GM19452 (cell line): ENCODE results near the gene WDR90.

Experiments used
- ATAC-seq: cut with Tn5 transposase; IDR thresholded peaks from one replicate; pipeline ENCODE4 v1.9.1; 2021; ENCODE audit not compliant: unreplicated experiment

WDR90 gene

DNA sequence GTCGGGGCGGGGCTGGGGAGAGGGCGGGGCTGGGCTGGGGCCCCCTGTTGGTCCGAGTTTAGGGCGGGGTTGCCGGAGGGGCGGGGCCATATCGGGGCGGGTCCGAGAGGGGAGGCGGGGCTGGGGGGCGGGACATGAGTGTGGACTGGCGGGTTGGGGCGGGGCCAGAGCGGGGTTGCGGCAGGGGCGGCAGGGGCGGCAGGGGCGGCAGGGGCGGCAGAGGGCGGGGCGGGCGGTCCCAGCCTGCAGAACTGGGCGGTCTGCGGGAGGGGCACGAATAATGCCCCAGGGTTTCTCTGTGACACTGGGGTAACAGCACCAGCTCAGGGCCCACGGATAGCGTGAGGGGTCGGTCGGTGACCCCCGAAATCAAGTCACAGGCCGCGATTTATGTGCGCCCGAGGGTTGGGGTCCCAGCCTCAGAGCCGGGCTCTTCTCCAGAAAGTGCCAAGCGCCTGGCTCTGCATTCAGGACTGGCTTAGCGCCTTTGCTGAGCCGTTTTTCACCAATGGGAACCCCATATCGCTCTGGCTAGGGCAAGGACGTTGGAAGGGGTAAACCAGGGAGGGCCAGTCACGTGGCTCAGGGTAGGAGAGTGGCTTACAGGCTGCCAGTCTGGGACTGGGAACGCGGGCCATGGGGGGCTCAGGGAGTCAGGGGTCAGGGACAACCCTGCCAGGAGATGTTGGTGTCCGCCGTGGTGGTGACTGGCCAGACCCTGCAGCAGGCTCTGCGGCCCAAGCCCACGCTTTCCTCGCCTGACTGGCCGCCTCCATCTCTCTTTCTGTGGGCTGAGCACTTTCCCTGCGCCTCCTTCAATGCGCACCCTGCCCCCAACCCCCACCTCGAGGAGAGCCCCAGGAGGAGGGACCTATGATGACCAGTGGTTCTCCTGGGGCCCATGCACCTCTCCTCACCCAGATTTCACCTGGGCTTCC lies 11.8 kb upstream of the WDR90 start:
- no peak for ATAC-seq

DNA sequence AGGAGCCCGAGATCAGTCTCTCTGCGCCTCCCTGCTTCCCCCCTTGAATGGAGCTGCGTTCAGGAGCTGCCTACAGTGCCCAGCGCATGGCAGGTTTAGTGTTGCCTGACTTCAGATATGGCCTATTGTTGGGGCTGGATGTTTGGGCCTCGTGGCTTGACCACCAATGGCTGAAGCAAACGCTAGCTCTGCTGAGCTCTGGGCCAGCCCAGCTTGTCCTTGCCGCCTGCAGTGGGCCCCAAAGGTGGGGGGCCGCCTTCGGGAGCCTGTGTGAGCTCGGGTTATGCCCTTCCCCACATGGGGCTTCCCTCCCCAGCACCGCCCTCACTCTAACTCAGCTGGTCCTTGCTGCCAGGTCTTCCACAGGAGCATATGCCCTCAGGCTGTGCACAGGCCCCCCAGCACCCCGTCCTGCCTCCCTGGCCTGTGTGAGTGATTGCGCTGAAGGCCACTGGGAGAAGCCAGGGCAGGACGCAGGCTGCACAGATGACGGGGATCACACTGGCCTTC lies 11.1 kb upstream of the WDR90 start:
- no peak for ATAC-seq

DNA sequence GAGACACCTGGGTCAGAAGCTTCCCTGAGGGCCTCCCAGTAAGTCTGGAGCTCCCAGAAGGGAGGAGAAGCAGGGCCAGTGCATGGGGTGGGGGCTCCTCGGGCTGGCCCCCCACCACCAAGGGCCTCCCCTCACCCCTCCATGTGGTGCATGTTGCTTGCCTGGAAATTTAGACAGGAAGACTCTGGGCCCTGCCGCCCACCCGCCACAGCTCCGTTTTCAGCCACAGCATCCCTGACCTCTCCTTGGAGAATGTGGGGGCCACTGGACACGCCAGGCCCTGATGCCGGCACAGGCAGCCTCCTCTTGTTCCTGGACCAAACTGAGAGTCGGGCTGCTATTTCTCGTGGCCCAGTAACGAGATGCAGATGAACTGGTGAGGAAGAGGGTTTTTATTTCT lies 10.3 kb upstream of the WDR90 start:
- no peak for ATAC-seq

DNA sequence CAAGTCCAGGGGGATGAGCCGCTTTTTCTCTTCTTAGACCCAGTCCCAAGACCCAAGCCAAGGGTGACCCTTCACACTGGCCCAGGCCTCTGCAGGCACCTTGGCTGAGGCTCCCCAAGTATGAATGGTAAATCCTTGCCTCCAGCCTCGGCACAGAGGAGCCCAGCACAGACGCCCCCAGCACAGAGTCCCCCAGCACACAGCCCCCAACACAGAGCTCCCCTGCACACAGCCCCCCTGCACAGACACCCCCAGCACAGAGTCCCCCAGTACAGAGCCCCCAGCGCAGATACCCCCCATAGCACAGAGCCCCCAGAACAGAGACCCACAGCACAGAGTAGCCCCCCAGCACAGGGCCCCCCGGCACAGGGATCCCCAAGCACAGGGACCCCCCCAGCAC lies 8.6 kb upstream of the WDR90 start:
- ATAC-seq = no peak

DNA sequence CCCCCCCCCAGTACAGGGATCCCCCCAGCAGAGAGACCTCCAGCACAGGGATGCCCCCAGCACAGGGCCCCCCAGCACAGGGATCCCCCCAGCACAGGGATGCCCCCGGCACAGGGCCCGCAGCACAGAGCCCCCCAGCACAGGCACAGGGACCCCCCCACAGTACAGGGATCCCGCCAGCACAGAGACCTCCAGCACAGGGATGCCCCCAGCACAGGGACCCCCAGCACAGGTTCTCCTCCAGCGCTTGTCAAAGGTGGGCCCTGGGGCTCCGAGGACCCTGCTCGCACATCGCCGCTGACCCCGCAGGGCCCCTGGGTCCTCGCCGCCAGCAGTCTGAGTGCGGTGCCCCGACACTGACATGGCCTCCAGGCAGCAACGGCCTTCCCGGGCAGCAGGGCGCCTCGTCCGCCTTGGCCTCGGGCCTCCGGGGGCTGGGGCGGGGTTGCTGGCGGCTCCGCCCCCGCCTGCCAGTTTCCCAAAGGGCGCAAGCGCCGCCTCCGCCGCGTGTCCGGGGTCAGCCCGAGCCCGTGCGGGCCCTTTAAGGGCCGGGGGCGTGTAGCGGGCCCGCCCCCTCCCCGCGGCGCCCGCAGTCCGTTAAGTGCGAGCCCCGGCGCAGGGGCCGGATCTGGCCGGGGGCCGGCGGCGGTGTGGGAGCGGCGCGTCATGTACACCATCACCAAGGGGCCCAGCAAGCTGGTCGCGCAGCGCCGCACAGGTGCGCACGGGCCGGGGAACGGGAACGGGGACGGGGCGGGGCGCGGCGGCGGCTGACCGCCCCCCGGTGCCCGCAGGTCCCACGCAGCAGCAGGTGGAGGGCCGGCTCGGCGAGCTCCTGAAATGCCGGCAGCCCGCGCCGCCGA lies 7.6 kb upstream of the WDR90 start, which contains the start of gene MCRIP2:
MCRIP2 (plus strand) TSS at position 503 of the 863 bp plus-strand sequence; CDS start at position 667, 164 bp downstream.
- peak; percentile 47 for ATAC-seq

DNA sequence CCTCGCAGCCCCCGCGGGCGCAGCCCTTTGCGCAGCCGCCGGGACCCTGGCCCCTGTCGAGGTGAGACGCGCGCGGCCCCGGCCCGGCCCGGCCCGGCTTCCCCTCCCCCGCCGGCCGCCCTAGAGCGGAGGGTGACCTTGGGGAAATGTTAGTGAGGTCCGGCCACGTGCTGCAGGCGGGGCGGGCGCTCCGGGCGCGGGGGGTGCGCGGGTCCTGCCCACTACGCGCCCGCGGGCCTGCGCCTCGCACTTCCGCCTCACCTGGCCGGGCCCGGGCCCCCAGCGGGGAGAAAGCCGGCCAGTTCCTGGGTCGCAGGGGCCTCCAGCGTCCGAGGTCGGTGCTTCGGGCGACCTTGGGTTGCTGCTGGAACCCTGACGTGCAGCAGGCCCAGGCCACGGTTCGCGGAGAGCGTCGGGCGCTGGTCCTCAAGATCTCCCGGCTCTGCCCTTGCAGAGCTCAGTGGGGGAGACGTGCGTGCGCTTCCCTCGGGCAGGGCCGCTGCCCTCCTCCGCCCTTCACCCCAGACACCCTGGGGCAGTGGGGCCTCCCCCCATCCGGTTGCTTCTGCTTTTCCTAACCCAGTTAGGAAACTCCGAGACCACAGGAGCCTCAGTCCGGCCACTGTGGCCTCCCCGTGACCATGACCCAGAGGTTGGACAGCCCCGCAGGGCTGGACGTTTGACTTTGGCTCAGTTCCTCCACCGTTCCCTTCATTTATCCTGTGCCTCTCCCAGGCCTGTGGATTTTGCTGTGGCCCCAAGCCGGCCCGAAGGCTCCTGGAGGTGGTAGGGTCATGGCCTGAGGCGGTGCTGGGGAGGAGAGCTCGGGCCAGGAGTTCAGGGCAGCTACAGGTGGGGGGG lies 6.7 kb upstream of the WDR90 start:
- peak; percentile 32 for ATAC-seq

DNA sequence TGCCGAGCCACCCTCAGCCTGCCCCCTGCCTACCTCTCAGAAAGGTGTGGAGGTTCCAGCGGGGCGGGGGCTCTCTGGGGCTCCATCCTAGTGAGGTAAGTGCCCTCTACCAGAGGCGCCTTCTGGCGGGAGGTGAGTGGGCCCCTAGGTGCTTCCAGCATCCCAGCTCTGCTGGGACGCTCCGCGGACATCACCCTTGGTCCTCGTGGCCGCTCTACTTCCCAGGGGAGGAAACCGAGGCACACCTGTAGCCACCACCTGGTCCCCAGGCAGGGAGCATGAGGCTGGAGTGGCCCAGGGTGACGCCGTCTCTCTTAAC lies 6.2 kb upstream of the WDR90 start:
- no peak for ATAC-seq

DNA sequence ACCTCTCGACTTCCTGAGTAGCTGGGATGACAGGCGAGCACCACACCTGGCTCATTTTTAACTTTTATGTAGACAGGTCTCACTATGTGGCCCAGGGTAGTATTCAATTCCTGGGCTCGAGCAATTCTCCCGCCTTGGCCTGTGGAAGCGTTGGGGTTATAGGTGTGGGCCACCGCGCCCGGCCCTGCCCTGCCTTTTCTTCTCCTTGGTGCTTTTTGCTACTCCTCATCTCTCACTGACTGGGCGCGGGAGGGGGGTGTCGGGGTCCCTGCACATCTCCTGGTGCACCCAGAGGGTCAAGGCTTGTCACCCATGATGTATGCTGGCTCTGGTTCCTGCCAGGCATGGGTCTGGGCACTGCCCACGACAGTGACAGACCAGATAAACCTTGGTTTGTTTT lies 4.6 kb upstream of the WDR90 start:
- ATAC-seq = no peak

DNA sequence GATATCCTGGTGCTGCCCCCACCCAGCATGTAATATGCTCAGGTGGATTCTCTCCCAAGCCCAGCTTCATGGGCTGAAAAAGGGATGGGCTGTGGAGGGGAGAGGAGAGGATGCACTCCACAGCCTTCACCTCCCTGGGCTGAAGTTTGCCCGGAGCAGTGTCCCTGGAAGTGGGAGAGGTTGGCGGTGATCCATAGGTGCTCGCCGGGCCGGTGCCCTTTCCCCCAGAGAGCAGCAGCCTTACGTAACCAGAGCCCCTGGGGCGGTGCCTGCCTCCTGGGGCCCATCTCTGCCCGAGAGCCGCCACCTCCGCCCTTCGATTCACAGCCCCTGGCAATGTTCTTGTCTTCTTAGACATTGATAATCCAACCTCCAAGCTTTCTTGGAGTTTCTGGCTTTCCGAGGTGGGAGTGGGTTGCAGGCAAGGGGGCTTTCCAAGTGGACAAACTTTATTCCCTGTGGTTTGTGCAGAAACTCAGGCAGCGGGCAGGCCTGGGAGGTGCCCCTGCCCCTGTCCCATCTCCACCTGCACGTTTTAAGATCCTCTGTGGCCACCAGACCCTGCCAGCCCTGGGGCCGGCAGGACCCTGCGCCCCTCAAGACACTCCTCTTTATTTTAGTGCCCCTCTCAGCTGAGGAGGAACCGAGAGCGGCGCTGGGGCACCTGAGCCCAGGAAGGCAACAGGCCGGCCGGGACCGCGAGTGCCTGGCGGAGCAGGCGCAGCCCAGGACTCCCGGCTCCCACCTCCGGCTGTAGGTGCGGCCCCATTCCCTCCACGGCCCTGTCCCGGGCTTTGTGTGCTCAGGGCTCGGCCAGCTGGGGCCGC lies 3.1 kb upstream of the WDR90 start:
- ATAC-seq = no peak

DNA sequence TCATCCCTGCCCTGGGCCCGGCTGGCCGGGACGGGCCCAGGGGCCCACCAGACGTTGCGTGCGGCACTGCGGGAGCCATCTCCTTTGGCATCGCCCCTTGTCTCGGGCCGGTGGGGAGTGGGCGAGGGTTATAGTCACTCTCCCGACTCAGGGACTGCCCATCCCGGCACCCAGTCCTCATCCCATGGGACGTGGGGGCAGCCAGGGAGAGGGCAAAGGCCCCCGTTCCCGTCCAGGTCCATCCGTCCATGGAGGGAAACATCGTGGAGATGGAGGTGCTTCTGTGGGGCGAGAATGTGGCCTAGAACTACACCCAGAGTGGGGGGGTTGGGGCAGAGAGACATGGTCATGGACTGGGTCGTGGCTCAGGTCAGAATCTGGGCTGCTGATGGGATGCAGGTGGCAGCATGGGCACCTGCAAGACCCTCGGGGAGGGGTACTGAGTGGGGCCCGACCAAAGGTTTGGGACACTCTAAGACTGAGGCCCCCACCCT lies 2.4 kb upstream of the WDR90 start:
- ATAC-seq = no peak

DNA sequence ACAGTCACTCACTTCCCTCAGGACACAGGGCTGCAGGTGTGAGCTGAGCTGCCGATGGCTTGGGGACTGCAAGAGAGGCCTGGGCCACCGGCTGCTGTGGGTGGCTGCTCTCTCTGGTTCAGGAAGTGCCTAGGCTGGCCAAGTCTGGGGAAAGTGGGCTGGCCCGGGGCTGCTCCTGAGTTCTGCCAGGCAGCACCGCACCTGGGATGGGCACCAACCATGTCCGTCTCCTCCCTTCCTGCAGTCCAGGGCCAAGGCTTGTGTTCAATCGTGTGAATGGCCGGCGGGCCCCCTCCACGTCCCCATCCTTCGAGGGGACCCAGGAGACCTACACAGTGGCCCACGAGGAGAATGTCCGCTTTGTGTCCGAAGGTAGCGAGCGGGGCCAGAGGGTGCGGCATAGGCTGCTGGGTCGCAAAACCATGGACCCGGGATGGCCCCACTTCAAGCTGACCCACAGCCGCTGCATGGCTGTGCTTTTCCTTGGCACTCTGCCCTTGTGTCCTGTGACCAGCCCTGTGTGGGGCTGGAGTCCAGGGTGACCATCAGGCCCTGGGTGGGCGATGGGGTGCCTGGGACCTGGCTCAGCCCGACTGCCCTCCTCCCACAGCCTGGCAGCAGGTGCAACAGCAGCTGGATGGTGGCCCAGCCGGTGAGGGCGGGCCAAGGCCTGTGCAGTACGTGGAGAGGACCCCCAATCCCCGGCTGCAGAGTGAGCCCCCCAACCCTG lies 1.8 kb upstream of the WDR90 start:
- ATAC-seq = no peak

DNA sequence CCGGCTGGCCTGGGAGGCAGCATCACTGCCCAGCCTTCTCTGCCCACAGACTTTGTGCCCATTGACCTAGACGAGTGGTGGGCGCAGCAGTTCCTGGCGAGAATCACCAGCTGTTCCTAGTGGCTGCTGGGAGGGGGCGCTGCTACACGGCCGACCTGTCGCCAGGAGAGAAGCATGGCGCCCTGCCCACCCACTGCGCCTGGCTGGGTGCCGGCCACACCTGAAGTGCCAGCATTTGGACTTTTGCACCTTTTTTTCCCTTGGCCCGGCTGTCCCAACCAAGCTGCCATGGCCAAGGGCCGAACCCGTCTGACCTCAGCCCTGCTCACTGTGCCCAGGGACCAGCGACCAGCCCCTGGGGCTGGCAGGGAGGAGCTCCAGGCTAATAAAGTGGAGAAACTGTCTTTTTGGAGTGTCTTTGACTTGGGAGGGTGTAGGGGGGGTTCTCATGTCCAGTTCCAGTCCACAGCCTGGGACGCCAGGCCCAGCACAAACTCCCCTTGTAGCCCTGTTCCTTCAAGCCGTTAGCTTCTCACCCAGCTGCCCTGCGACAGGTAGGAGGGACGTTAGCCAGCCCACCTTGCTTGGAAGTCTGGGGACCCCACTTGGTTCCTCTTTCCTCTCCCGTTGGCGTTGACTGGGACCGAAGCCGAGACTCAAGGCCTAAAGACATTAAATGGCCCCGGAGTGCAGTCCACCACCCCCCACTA lies 939 bp upstream of the WDR90 start:
- ATAC-seq = no peak

DNA sequence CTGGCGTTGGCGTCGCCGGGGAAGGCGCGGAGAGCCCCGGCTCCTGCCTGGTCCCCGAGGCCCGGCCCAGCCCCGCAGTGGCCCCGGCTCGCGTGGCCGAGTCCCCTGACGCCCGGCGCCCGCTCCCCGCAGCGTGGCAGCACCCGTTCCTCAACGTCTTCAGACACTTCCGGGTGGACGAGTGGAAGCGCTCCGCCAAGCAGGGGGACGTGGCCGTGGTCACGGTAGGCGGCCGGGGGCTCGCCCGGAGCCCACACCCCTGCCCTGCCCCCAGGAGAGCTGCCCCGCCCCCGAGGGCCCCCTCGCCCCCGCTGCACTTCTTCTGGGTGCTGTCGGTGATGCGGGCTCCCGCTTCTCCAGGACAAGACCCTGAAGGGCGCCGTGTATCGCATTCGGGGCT lies 466 bp downstream of the WDR90 start:
- ATAC-seq = peak; percentile 25

DNA sequence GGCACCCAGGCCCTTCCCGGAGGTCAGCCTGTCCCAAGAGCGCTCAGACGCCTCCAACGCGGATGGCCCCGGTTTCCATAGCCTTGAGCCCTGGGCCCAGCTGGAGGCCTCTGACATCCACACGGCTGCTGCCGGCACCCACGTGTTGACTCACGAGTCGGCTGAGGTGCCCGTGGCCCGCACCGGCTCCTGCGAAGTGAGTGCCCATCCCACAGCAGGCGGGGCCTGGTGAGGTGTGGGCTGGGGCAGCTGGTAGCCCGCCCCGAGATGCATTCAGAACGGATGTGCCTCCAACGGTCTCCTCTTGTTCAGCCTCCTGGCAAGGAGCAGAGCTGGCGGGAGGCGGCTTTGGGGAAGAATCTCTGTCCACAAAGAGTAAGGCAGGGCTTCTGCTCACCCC lies 2.7 kb downstream of the WDR90 start:
- ATAC-seq = no peak

DNA sequence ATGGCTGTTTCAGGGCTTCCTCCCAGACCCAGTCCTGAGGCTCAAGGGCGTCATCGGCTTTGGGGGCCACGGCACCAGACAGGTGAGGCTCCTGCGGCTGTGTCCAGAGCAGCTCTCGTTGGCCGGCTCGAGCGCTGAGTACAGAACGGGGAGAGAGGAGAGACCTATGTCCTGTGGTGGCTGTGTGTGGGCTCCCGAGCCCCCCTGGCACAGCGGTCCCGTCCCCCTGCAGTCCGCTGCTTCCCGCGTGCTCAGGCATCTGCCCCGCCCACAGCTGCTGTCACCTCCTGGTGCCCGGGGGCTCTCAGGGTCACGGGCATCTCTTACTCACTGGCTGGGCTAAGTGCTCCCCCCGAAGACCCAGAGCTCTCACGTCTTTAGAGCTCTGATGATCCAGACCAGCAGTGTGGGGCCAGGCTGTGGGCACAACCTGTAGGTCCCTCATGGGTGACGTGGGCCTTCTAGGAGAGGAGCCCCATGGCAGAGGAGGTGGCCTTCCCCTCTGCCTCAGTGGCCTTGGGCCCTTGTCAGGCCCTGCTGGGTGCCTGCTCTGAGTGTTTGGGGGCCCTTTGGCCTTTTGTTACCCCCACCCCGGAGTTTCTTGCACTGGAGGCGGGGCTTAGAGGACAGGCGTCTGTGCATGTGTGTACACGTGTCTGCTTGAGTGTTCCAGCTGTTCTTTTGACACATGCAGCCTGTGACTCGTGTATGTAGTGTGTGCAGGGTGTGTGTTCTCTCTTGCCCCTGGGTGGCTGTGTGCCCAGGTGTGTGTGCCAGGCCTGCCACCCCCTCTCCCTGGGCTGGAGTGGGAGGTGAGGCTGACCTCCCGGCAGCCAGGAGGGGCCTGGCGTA lies 3.5 kb downstream of the WDR90 start:
- no peak for ATAC-seq

DNA sequence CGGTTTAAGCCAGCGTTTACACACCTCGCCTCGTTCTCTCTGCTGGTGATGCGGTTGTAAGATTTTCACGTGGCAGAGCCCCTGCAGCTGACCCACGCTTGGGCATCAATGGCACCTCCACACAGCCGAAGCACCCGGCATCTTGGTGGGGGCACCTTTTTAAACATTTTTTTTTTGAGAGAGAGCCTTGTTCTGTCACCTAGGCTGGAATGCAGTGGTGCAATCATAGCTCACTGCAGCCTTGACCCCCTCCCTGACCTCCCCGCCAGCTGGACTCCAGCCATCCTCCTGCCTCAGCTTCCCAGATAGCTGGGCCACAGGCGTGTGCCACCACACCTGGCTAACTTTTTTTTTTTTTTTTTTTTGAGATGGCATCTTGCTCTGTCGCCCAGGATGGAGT lies 4.9 kb downstream of the WDR90 start:
- ATAC-seq = no peak

DNA sequence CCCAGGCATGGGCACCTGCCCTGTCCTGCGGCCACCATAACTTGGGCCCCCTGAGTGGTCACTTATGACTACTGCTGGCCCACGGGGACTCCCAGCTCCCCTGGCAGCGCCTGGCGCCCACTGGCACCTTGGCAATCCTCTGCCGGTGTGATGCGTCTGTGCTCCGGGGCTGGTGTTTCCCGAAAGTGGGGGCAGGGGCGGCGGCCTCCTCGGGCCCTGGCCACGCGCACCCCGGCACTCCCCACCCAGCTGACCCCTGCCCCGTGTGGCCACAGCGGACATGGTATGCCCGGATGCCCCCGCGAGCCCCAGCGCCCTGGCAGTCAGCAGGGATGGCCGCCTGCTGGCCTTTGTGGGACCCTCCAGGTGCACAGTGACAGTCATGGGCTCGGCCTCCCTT lies 8.3 kb downstream of the WDR90 start:
- ATAC-seq = no peak
